IMR-90 (cell line): ENCODE data around the gene NET1. TPM values are rescaled to one million over a fixed set of nuclear protein-coding genes. Genes with fewer than 3 reads are reported as not detected.

Experiments
- ATAC-seq: fragments of 200-7000 bp; cut with Tn5 transposase; 2 replicates; pipeline ENCODE4 v1.9.1; 2020; ENCODE audit warnings: low read depth, mild to moderate bottlenecking, moderate library complexity
- BruUV-seq: library from RNA; stranded (reverse); fragments of 400-500 nt; replicated peaks from 2 replicates; lab custom pipeline; 2021; lab: Mats Ljungman, UMichigan
- CTCF ChIA-PET: fragments of 300-600 bp; formaldehyde crosslinking; extraction: SDS; loops from one replicate; lab custom pipeline; 2021; ENCODE audit warnings: antibody characterized with exemption; lab: Yijun Ruan, JAX
- POLR2A ChIA-PET: fragments of 300-600 bp; sonication (Branson Sonifier 250); formaldehyde crosslinking; loops from one replicate; lab custom pipeline; 2022; ENCODE audit warnings: antibody characterized with exemption; ENCODE audit not compliant: unreplicated experiment; lab: Charles Lee
- DNase-seq: peaks from one replicate; pipeline ENCODE4 v3.0.0; 2013
- H2AFZ ChIP-seq: replicated peaks from 2 replicates; pipeline ENCODE3; 2013; ENCODE audit warnings: low read length, mild to moderate bottlenecking; ENCODE audit not compliant: poor library complexity
- H2AK5ac ChIP-seq: 2 replicates; pipeline ENCODE4 v1.6.1; 2013; ENCODE audit warnings: low read depth, low read length, inconsistent platforms
- H2AK9ac ChIP-seq: replicated peaks from 2 replicates; pipeline ENCODE3; 2013; ENCODE audit warnings: mild to moderate bottlenecking, low read depth, low read length, moderate library complexity; ENCODE audit not compliant: poor library complexity
- H2BK120ac ChIP-seq: 2 replicates; pipeline ENCODE4 v1.6.1; 2013; ENCODE audit warnings: low read depth, low read length, inconsistent platforms
- H2BK15ac ChIP-seq: 3 replicates; pipeline ENCODE4 v1.6.1; 2013; ENCODE audit warnings: low read depth, low read length, inconsistent platforms
- H2BK20ac ChIP-seq: 2 replicates; pipeline ENCODE4 v1.6.1; 2013; ENCODE audit warnings: low read depth, mild to moderate bottlenecking, inconsistent platforms, low read length, moderate library complexity
- H2BK5ac ChIP-seq: 2 replicates; pipeline ENCODE4 v1.6.1; 2013; ENCODE audit warnings: mild to moderate bottlenecking, low read depth, low read length, inconsistent platforms; ENCODE audit not compliant: poor library complexity, severe bottlenecking
- H3K14ac ChIP-seq: replicated peaks from 2 replicates; pipeline ENCODE4 v1.6.1; 2013; ENCODE audit warnings: low read depth, low read length, inconsistent platforms
- H3K18ac ChIP-seq: 2 replicates; pipeline ENCODE4 v1.6.1; 2013; ENCODE audit warnings: low read depth, low read length, control low read depth
- H3K23ac ChIP-seq: 2 replicates; pipeline ENCODE4 v1.6.1; 2013; ENCODE audit warnings: low read depth, low read length, inconsistent platforms
- H3K27ac ChIP-seq: 2 replicates; pipeline ENCODE4 v1.5.1; 2013; ENCODE audit warnings: mild to moderate bottlenecking, control low read depth, low read length; ENCODE audit not compliant: insufficient read depth
- H3K27me3 ChIP-seq: 2 replicates; pipeline ENCODE4 v1.6.1; 2013; ENCODE audit warnings: low read length; ENCODE audit not compliant: control insufficient read depth, insufficient read depth
- H3K36me3 ChIP-seq: 2 replicates; pipeline ENCODE4 v1.6.1; 2013; ENCODE audit warnings: low read length, mixed read lengths; ENCODE audit not compliant: control insufficient read depth, insufficient read depth
- H3K4ac ChIP-seq: 2 replicates; pipeline ENCODE4 v1.6.1; 2013; ENCODE audit warnings: low read depth, low read length, inconsistent platforms
- H3K4me1 ChIP-seq: 2 replicates; pipeline ENCODE4 v1.6.1; 2013; ENCODE audit warnings: low read length, mixed read lengths; ENCODE audit not compliant: control insufficient read depth, insufficient read depth
- H3K4me2 ChIP-seq: 2 replicates; pipeline ENCODE4 v1.6.1; 2013; ENCODE audit warnings: low read depth, mild to moderate bottlenecking, control low read depth, low read length, moderate library complexity
- H3K4me3 ChIP-seq: 2 replicates; pipeline ENCODE4 v1.5.1; 2013; ENCODE audit warnings: low read depth, mild to moderate bottlenecking, control low read depth, low read length, moderate library complexity; ENCODE audit not compliant: insufficient read depth
- H3K56ac ChIP-seq: 2 replicates; pipeline ENCODE4 v1.6.1; 2013; ENCODE audit warnings: low read length, inconsistent platforms; ENCODE audit not compliant: insufficient read depth; ENCODE audit errors: extremely low read depth
- H3K79me1 ChIP-seq, 2 experiments: 2 replicates each; pipeline ENCODE4 v1.6.1; 2013; ENCODE audit warnings: low read length in 2 of 2, inconsistent platforms in 1 of 2, low read depth in 1 of 2
- H3K9ac ChIP-seq: 2 replicates; pipeline ENCODE4 v1.6.1; 2013; ENCODE audit warnings: low read depth, low read length, control low read depth
- H3K9me1 ChIP-seq: 2 replicates; pipeline ENCODE4 v1.6.1; 2013; ENCODE audit warnings: low read length, inconsistent platforms; ENCODE audit not compliant: insufficient read depth
- H3K9me3 ChIP-seq: 2 replicates; pipeline ENCODE4 v1.6.1; 2013; ENCODE audit warnings: low read length; ENCODE audit not compliant: control insufficient read depth, insufficient read depth
- H4K20me1 ChIP-seq: 2 replicates; pipeline ENCODE4 v1.6.1; 2013; ENCODE audit warnings: low read length, inconsistent platforms; ENCODE audit not compliant: insufficient read depth
- H4K5ac ChIP-seq: 2 replicates; pipeline ENCODE4 v1.6.1; 2013; ENCODE audit warnings: mild to moderate bottlenecking, low read depth, low read length, control low read depth
- H4K8ac ChIP-seq, 2 experiments: 2 replicates each; pipeline ENCODE4 v1.6.1; 2013; ENCODE audit warnings: low read depth in 2 of 2, low read length in 2 of 2, control low read depth in 1 of 2, inconsistent platforms in 1 of 2
- H4K91ac ChIP-seq: 2 replicates; pipeline ENCODE4 v1.6.1; 2013; ENCODE audit warnings: low read depth, low read length, inconsistent platforms; ENCODE audit not compliant: insufficient read depth
- BHLHE40 ChIP-seq: fragments of 150-350 bp; IDR thresholded peaks from 2 replicates; pipeline ENCODE4 v1.6.1; 2016; ENCODE audit warnings: mild to moderate bottlenecking, low read depth, low read length
- CEBPB ChIP-seq: IDR thresholded peaks from 2 replicates; pipeline ENCODE4 v1.6.1; 2012; ENCODE audit warnings: low read depth, low read length, improper control_type of control experiment
- CHD1 ChIP-seq: IDR thresholded peaks from 2 replicates; pipeline ENCODE4 v1.6.1; 2012; ENCODE audit warnings: low read depth, low read length, improper control_type of control experiment
- FOS ChIP-seq: fragments of 150-350 bp; IDR thresholded peaks from 2 replicates; pipeline ENCODE4 v1.6.1; 2016; ENCODE audit warnings: low read depth, low read length
- MAFK ChIP-seq: IDR thresholded peaks from 2 replicates; pipeline ENCODE4 v1.6.1; 2012; ENCODE audit warnings: low read depth, low read length, improper control_type of control experiment
- MAZ ChIP-seq: IDR thresholded peaks from 2 replicates; pipeline ENCODE4 v1.6.1; 2012; ENCODE audit warnings: low read depth, mild to moderate bottlenecking, low read length, improper control_type of control experiment, moderate library complexity, borderline replicate concordance
- MXI1 ChIP-seq: IDR thresholded peaks from 2 replicates; pipeline ENCODE4 v1.6.1; 2012; ENCODE audit warnings: low read depth, mild to moderate bottlenecking, low read length, moderate library complexity, borderline replicate concordance
- NFE2L2 ChIP-seq: fragments of 150-350 bp; IDR thresholded peaks from 2 replicates; pipeline ENCODE4 v1.6.1; 2016; ENCODE audit warnings: low read depth, mild to moderate bottlenecking, low read length
- POLR2A ChIP-seq: IDR thresholded peaks from 2 replicates; pipeline ENCODE4 v1.6.1; 2012; ENCODE audit warnings: mild to moderate bottlenecking, low read depth, low read length
- RAD21 ChIP-seq: IDR thresholded peaks from 2 replicates; pipeline ENCODE4 v1.6.1; 2012; ENCODE audit warnings: low read length, improper control_type of control experiment
- RCOR1 ChIP-seq: IDR thresholded peaks from 2 replicates; pipeline ENCODE4 v1.6.1; 2012; ENCODE audit warnings: mild to moderate bottlenecking, low read length, improper control_type of control experiment; ENCODE audit not compliant: insufficient replicate concordance
- RFX5 ChIP-seq: IDR thresholded peaks from 2 replicates; pipeline ENCODE4 v1.8.0; 2012; ENCODE audit warnings: low read depth, mild to moderate bottlenecking, low read length, moderate library complexity
- SMC3 ChIP-seq: fragments of 150-350 bp; IDR thresholded peaks from 2 replicates; pipeline ENCODE4 v1.6.1; 2016; ENCODE audit warnings: low read depth, mild to moderate bottlenecking, antibody characterized with exemption, low read length, moderate library complexity
- WGBS, 2 experiments: methylation state at CpG; one replicate each; pipeline versions ENCODE4 v1.1.5 to v1.1.7; 2013; ENCODE audit warnings: missing lambda C conversion rate in 2 of 2; ENCODE audit not compliant: insufficient read length in 1 of 2; ENCODE audit errors: extremely low coverage in 2 of 2; 5-methylcytosine and 5-hydroxymethylcytosine counted together
- dilution Hi-C: fragments of 300-500 bp; cut with HindIII; formaldehyde crosslinking; loops from one replicate; pipeline ENCODE4 v1.14.3; 2018; ENCODE audit warnings: low sequenced_read_pairs; ENCODE audit not compliant: unreplicated experiment
- in situ Hi-C: fragments of 300-500 bp; cut with MboI; formaldehyde crosslinking; loops from 3 replicates; pipeline ENCODE4 v1.14.3; 2019; ENCODE audit warnings: low sequenced_read_pairs, inconsistent platforms, mixed read lengths
- intact Hi-C: fragments of 100-400 bp; cut with micrococcal nuclease; formaldehyde crosslinking; loops from 2 replicates; pipeline ENCODE4 v1.10.0; 2022
- polyA plus RNA-seq, 3 experiments: library from polyadenylated mRNA; depleted of rRNA; stranded (reverse); fragments of >200 nt; gene quantifications; 2 replicates each; pipeline ENCODE4 v1.2.3, GENCODE V29; 2012; ENCODE audit warnings: low replicate concordance in 1 of 3
- total RNA-seq: library from RNA; depleted of rRNA; stranded (reverse); fragments of >200 nt; gene quantifications from 2 replicates; pipeline ENCODE4 v1.2.3, GENCODE V29; 2012
- TF ChIP-seq, protein P1 (sequence below): conservative IDR thresholded peaks from 2 replicates; pipeline ENCODE4 v1.5.1; 2012; ENCODE audit warnings: mild to moderate bottlenecking, low read depth, low read length, improper control_type of control experiment
- TF ChIP-seq, protein P2 (sequence below): fragments of 150-350 bp; IDR thresholded peaks from 2 replicates; pipeline ENCODE4 v1.6.1; 2017; ENCODE audit warnings: mild to moderate bottlenecking, antibody characterized with exemption, low read length, low read depth
- TF ChIP-seq, protein P3 (sequence below): fragments of 150-350 bp; IDR thresholded peaks from 2 replicates; pipeline ENCODE4 v1.6.1; 2016; ENCODE audit warnings: low read depth, mild to moderate bottlenecking, low read length, moderate library complexity, borderline replicate concordance

The NET1 gene
- total and polyA plus RNA-seq, 2 of the 4 experiments (the other 2 are of a cell fraction): 20.0 to 54.7 TPM

DNA sequence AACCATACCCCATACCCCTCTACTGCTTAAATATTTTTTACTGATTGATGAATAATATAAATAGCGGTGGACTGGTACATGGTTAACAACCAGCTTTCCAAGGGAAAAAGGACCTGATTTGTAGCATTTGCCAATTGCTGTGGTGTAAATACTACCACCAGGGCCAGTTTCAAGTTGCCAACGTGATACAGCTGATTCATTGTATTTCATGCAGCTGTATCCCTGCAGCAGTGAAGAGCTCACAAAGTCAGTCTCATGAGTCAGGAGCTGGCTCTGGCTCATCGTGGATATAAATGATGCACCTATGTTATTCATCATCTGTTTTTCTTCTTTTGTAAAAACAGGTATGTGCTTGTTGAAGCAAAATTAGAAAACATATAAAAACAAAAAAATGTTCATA, 71.8 kb downstream of the NET1 start:
- in situ Hi-C loops: no loop called here
- Histone ChIP-seq H2BK120ac (no peak overlapping the region), H3K4ac (no peak overlapping the region), H2AFZ (no peak overlapping the region), H3K4me1 (no peaks in the 10 kb centered on the region), H4K20me1 (no peaks in the 10 kb centered on the region), H3K18ac (no peak overlapping the region), H3K14ac (no peak overlapping the region), H2BK5ac (no peak overlapping the region), H3K36me3 (no peaks in the 10 kb centered on the region), H3K9me1 (0 out of 2 replicates have a peak, but pooled peaks cover 3% of the 10 kb centered on the region), H4K91ac (no peak overlapping the region), H3K9me3 (peaks cover 2% of the 10 kb centered on the region), H3K23ac (no peak overlapping the region), H3K9ac (no peak overlapping the region), H3K27ac (no peak overlapping the region), H2BK20ac (no peak overlapping the region), H3K4me3 (no peak overlapping the region), H2BK15ac (no peak overlapping the region), H3K27me3 (peaks cover 10% of the 10 kb centered on the region; the same call in 1 of the 2 replicates), H4K8ac (no peak overlapping the region), H2AK9ac (no peak overlapping the region), H3K56ac (no peak overlapping the region), H3K79me1 (no peaks in the 10 kb centered on the region), H4K5ac (no peak overlapping the region), H3K4me2 (no peak overlapping the region), H2AK5ac (no peak overlapping the region)
- dilution Hi-C loops: no loop called here
- ChIA-PET CTCF (interaction anchor here (0.5 to 2.2 kb wide), 2 partner anchors 35 to 139 kb away, joined by 4 to 6 read pairs; no protein-coding TSS in a partner anchor), POLR2A (no interaction called here)
- intact Hi-C loops: no loop called here
- no peak for ATAC-seq
- DNase-seq: peak; percentile 52
- no TSS peak for BruUV-seq
- WGBS, 2 experiments: 43% methylated on average over 1 of the region's 3 CpGs; no CpG with 5 or more reads in 1 of the 2 experiments
- TF ChIP-seq FOS: no peak
- TF ChIP-seq CHD1: no peak
- TF ChIP-seq RFX5: no peak
- TF ChIP-seq RAD21: no peak
- TF ChIP-seq, protein P1, sequence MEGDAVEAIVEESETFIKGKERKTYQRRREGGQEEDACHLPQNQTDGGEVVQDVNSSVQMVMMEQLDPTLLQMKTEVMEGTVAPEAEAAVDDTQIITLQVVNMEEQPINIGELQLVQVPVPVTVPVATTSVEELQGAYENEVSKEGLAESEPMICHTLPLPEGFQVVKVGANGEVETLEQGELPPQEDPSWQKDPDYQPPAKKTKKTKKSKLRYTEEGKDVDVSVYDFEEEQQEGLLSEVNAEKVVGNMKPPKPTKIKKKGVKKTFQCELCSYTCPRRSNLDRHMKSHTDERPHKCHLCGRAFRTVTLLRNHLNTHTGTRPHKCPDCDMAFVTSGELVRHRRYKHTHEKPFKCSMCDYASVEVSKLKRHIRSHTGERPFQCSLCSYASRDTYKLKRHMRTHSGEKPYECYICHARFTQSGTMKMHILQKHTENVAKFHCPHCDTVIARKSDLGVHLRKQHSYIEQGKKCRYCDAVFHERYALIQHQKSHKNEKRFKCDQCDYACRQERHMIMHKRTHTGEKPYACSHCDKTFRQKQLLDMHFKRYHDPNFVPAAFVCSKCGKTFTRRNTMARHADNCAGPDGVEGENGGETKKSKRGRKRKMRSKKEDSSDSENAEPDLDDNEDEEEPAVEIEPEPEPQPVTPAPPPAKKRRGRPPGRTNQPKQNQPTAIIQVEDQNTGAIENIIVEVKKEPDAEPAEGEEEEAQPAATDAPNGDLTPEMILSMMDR: no peak
- no peak for TF ChIP-seq MAZ
- TF ChIP-seq, protein P2, sequence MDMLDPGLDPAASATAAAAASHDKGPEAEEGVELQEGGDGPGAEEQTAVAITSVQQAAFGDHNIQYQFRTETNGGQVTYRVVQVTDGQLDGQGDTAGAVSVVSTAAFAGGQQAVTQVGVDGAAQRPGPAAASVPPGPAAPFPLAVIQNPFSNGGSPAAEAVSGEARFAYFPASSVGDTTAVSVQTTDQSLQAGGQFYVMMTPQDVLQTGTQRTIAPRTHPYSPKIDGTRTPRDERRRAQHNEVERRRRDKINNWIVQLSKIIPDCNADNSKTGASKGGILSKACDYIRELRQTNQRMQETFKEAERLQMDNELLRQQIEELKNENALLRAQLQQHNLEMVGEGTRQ: no peak
- TF ChIP-seq MXI1: no peak
- TF ChIP-seq NFE2L2: no peak
- TF ChIP-seq, protein P3, sequence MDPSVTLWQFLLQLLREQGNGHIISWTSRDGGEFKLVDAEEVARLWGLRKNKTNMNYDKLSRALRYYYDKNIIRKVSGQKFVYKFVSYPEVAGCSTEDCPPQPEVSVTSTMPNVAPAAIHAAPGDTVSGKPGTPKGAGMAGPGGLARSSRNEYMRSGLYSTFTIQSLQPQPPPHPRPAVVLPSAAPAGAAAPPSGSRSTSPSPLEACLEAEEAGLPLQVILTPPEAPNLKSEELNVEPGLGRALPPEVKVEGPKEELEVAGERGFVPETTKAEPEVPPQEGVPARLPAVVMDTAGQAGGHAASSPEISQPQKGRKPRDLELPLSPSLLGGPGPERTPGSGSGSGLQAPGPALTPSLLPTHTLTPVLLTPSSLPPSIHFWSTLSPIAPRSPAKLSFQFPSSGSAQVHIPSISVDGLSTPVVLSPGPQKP: no peak
- TF ChIP-seq POLR2A: no peak
- TF ChIP-seq SMC3: no peak
- no peak for TF ChIP-seq CEBPB
- no peak for TF ChIP-seq RCOR1
- TF ChIP-seq BHLHE40: no peak
- no peak for TF ChIP-seq MAFK
